HPDE6-E6E7 (cell line): ENCODE data around the gene RABL6.
"Not testable (repeated sequence)": the region's sequence is repeated elsewhere in the genome, so short reads cannot be mapped to it uniquely, and the experiment has no call there.

Source experiments
- DNase-seq: peaks from one replicate; pipeline ENCODE4 v3.0.0; 2011; ENCODE audit warnings: missing footprints; ENCODE audit errors: extremely low spot score

The RABL6 gene

GRCh38 chr9:136835932-136836904, 28.5 kb downstream of the RABL6 start:
- no peak for DNase-seq

GRCh38 chr9:136837146-136837855, 29.6 kb downstream of the RABL6 start:
- DNase-seq: no peak

- not testable (repeated sequence) for DNase-seq
These were observed 30.1 kb downstream of the RABL6 start for GRCh38 chr9:136837856-136838277.

DNA sequence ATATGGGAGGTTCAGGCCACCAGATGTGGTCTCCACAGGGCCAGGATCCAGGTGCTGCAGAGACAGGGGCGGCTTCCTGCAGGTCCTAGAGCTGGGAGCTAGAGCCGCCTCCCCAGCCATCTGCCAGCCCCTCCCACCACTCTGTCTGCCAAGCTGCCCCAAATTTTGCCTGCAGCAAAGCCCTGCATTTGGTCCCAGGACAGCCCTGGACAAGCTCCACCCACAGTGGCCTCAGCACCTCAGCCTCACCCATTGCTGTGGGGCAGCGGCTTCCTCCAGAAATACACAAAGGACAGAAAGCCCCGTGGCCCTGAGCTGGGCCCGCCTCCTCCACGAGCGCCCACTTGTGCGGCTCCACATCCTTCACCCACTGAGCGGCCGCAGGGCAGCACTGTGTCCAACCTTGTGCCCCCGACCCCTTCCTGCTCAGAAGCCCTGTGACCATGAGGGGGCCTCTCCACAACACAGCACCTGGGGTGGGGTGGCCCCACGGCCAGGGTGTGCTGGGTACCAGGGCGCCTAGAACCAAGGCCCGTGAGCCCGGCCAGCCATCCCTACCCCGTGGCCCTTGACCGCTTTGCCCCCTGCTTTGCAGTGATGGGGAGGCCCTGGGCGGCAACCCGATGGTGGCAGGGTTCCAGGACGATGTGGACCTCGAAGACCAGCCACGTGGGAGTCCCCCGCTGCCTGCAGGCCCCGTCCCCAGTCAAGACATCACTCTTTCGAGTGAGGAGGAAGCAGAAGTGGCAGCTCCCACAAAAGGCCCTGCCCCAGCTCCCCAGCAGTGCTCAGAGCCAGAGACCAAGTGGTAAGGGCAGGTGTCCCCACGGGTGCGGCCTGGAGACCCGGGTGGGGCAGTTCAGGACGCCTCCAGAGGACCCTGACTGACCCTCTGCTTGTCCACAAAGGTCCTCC, 30.8 kb downstream of the RABL6 start:
- no peak for DNase-seq

DNA sequence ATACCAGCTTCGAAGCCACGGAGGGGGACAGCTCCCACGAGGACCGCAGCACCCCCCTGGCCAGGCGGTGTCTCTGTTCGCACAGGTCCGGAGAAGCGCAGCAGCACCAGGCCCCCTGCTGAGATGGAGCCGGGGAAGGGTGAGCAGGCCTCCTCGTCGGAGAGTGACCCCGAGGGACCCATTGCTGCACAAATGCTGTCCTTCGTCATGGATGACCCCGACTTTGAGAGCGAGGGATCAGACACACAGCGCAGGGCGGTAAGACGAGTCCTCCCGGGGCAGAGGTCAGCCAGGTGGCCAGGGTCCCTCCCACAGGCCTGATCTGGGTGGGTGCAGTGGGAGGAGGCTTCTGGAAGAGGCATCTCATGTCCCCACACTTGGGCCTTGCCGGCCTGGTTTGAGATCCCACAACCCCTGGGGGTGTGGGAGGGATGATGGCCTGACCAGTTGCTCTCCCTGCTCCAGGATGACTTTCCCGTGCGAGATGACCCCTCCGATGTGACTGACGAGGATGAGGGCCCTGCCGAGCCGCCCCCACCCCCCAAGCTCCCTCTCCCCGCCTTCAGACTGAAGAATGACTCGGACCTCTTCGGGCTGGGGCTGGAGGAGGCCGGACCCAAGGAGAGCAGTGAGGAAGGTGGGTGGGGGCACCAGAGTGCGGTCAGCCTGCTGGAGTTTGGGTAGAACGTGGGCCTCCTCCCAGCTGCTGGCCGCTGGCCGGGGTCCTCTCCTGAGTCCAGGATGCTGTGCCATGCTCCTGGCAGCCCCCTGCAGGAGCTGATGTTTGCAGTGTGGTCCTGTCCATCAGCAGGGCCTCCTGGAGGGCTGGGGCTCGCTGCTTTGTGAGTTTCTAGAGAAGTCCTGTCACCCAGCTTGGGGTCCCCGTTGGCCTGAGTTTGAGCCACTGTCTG, 31.7 kb downstream of the RABL6 start:
- DNase-seq: no peak

DNA sequence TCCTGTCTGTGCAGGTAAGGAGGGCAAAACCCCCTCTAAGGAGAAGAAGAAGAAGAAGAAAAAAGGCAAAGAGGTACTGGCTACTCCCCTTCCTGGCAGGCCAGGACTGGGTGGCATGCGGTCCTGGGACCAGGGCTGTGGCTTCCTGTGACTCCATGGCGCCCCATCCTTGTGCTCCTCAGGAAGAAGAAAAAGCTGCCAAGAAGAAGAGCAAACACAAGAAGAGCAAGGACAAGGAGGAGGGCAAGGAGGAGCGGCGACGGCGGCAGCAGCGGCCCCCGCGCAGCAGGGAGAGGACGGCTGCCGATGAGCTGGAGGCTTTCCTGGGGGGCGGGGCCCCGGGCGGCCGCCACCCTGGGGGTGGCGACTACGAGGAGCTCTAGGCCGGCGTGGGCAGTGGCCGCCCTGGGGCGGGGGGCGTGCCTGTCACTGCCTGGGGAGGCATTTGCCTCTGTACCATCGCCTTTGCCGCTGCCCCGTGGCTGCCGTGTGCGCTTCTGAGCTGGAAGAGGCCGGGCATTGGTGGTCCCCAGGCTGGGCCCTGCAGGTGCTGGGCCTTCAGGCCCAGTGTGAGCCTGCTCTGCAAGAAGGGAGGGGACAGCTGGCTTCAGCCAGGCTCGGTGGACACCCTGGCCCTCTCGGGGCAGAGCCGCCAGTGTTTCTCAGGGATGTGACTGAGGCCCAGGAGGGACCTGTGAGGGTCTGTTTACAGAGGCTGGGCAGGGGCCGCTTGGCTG, 32.6 kb downstream of the RABL6 start:
- DNase-seq: no peak

GRCh38 chr9:136840877-136841645, 33.3 kb downstream of the RABL6 start:
- no peak for DNase-seq

DNA sequence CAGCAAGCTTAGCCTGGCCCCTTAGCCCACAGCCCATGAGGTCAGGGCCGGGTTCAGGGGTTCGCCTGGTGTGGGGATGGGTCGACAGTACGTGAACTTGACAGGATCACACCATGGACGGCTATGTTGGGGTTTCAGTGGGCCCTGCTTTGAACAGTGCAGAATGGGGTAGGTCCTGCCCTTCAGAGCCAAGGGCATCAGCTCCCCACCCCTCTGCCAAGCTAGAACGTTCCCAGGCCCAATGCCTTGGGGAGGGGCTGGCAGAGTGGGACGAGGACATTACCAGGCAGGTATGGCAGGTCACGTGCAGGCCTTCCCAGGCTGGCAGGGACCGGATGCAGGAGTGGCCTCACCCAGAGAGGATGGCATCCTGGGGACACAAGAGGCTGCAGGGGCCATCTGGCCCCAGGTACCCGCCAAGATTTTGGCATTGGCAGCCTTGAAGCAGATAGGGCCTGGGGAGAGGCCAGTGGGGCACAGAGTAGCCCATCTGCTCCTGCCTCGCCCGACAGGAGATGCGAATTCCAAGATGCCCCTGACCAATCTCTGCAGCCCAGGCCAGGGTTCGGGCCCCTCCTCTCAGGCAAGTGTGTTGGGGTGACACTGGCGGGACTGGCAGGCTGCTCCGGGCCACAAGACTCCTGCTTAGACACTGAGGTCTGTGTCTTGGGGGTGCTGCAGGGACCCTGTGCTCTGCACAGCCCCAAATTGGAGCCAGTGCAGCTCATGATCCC, 34.1 kb downstream of the RABL6 start:
- DNase-seq: not testable (repeated sequence)

- DNase-seq: peak; percentile 61
These were observed 34.7 kb downstream of the RABL6 start, which contains the start of gene AJM1 for GRCh38 chr9:136842380-136842948. Gene AJM1, plus strand, starts transcription at chr9:136842478. Its CDS starts 1,937 bp downstream, at chr9:136844415.

DNA sequence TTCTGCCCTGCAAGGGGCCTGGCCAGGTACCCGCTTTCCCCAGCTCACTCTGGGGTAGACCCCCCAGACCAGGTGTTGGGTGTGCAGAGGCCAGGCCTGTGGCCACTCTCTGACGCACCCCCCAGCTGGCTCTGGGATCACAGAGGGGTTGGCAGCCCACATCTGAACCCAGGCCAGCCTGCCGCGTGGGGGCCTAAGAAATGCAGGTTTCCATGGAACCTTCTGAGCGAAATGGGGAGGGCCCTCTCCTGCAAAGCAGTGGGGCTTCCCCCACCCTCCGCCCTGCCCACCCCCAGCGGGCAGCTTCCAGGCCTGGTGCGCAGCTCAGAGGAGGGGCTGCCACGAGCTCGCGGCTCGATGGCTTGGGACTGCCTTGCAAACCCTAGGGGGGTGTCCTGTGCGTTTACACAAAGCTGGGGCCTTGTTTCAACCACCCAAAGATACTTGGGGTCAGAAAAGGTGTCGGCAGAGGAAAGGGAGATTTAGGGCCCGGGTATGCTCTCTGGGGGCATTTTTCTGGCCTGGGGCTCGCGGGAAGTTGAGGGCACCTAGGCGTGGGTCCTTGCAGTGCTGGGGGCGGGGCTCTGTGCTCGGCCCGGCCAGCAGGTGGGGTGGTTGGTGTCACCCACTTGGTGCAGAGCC, 35.5 kb downstream of the RABL6 start:
- not testable (repeated sequence) for DNase-seq

DNA sequence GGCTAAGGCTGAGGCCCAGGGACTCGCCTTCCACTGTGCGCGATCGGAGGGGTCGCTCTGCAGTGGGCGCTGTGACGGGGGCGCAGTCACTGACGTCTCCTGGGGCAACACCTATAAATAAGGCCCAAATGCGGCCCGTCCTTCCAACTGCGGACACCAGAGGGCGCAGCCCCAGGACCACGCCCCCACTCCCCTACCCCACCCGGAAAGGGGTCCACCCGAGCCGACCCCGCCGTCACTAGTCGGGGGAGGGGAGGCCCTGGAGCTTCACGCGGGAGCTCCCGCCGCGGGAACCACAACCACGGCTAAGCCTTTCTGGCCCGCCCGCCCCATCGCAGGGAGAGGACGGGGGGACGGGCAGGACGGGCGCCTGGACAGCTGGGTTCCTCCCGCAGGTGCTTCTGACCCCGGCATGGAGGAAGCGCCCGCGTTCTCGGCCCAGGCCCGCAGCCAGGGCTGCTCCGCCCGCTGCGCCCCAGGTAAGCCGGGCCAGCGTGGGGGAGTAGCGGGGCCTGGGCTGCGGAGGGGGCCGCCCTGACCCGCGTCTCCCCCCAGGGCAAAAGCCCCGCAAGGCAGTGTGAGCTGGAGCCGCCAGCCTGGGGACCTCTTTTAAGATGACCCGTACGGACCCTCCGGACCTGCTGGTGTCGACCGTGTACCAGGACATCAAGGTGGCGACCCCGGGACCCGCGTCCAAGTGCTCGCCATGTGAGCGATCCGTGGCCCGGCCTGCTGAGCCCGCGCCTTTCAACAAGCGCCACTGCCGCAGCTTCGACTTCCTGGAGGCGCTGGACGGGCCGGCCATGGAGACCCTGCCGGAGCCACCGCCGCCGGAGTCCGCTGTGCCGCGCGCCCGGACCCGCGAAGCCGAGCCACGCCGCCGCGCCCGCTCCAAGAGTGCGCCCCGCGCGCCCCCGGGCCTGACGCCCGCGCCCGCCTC, 36.3 kb downstream of the RABL6 start:
- not testable (repeated sequence) for DNase-seq

DNA sequence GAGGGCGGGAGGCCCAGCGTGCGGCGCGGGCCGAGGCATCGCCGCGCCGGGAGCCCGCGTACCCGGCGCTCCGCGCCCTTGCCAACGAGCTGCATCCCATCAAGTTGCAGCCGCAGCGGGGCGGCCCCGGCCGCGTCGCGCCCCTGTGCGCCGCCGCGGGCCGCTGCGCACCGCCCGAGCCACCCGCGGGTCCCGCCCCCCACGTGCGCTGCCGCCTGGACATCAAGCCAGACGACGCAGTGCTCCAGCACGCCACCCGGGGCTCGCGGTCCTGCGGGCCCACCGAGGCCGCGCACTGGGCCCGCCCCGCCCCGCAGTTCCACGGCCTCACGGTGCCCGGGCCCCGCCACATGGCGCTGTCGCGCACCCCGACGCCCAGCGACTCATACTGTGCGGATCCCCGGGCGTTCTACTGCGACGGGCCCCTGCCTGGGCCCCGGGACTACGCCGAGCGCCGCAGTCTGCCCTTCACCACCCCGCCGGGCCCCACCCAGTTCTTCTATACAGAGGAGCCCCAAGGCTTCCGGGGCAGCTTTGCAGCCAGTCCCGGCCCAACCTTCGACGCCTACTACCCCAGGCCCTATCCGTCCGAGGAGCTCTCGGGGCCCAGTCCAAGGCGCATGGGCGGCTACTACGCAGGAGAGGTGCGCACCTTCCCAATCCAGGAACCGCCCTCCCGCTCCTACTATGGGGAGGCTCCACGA, 37.2 kb downstream of the RABL6 start:
- DNase-seq: no peak

- DNase-seq: no peak
These were observed 37.9 kb downstream of the RABL6 start for GRCh38 chr9:136845465-136846260.

DNA sequence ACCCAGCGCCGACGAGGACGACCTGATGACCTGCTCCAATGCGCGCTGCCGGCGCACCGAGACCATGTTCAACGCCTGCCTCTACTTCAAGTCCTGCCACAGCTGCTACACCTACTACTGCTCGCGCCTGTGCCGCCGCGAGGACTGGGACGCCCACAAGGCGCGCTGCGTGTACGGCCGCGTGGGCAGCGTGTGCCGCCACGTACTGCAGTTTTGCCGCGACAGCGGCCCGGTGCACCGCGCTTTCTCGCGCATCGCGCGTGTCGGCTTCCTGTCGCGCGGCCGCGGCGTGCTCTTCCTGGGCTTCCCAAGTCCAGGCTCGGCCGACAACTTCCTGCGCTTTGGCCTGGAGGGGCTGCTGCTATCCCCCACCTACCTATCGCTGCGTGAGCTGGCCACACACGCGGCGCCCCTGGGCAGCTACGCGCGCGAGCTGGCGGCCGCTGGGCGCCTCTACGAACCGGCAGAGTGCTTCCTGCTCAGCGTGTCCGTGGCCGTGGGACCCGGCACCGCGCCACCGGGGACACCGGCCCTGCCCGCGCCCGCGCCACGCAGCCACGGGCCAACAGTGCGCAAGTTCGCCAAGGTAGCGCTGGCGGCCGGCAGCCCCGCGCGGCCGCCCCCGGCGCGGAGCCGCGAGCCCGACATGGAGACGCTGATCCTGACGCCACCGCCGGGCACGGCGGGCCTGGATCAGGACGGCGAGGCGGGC, 38.8 kb downstream of the RABL6 start:
- no peak for DNase-seq
